Smooth muscle cell (in vitro differentiated cells): Measurements from ENCODE around the gene ALDH1A1. TPM values are rescaled to one million over a fixed set of nuclear protein-coding genes. Genes with fewer than 3 reads are reported as not detected.

Experiments
- DNase-seq: peaks from one replicate; lab custom pipeline; 2025; ENCODE audit not compliant: unreplicated experiment; lab: John Stamatoyannopoulos, UW
- H2AFZ ChIP-seq: fragments of 200-600 bp; sonication (generic); 2 replicates; pipeline ENCODE4 v1.6.0; 2016; ENCODE audit warnings: antibody characterized with exemption, low read depth, mild to moderate bottlenecking
- H3F3A ChIP-seq: fragments of 200-600 bp; sonication (generic); 2 replicates; pipeline ENCODE4 v1.6.0; 2017; ENCODE audit warnings: antibody characterized with exemption, low read depth
- H3K27ac ChIP-seq: fragments of 200-600 bp; sonication (generic); 2 replicates; pipeline ENCODE4 v1.5.1; 2016; ENCODE audit warnings: low read depth, mild to moderate bottlenecking
- H3K27me3 ChIP-seq: fragments of 200-600 bp; sonication (generic); 2 replicates; pipeline ENCODE4 v1.6.1; 2016; ENCODE audit warnings: low read depth, mild to moderate bottlenecking
- H3K36me3 ChIP-seq: fragments of 200-600 bp; sonication (generic); 2 replicates; pipeline ENCODE4 v1.5.1; 2016; ENCODE audit warnings: low read depth
- H3K4me1 ChIP-seq: fragments of 200-600 bp; sonication (generic); 2 replicates; pipeline ENCODE4 v1.5.1; 2016; ENCODE audit warnings: low read depth
- H3K4me2 ChIP-seq: fragments of 200-600 bp; sonication (generic); 2 replicates; pipeline ENCODE4 v1.6.0; 2016; ENCODE audit warnings: mild to moderate bottlenecking
- H3K4me3 ChIP-seq: fragments of 200-600 bp; sonication (generic); 2 replicates; pipeline ENCODE4 v1.5.1; 2016; ENCODE audit warnings: mild to moderate bottlenecking
- H3K79me2 ChIP-seq: fragments of 200-600 bp; sonication (generic); 2 replicates; pipeline ENCODE4 v1.6.0; 2016; ENCODE audit warnings: low read depth, mild to moderate bottlenecking
- H3K9ac ChIP-seq: fragments of 200-600 bp; sonication (generic); 2 replicates; pipeline ENCODE4 v1.6.0; 2016; ENCODE audit warnings: low read depth
- H3K9me3 ChIP-seq: fragments of 200-600 bp; sonication (generic); replicated peaks from 2 replicates; pipeline ENCODE4 v1.5.1; 2016; ENCODE audit warnings: low read depth
- H4K20me1 ChIP-seq: fragments of 200-600 bp; sonication (generic); 2 replicates; pipeline ENCODE4 v1.6.0; 2016; ENCODE audit warnings: low read depth
- CTCF ChIP-seq: fragments of 200-600 bp; sonication (generic); IDR thresholded peaks from 2 replicates; pipeline ENCODE4 v1.5.1; 2017; ENCODE audit warnings: borderline replicate concordance, mild to moderate bottlenecking, antibody characterized with exemption; ENCODE audit not compliant: insufficient read depth, poor library complexity, severe bottlenecking
- WGBS: methylation state at CpG from one replicate; pipeline ENCODE4 v1.1.7; 2016; ENCODE audit warnings: low lambda C conversion rate; 5-methylcytosine and 5-hydroxymethylcytosine counted together
- polyA plus RNA-seq: library from polyadenylated mRNA; unstranded; fragments of >200 nt; fragmentation: Nextera tagmentation; extraction: Ambion mirVana; gene quantifications from 2 replicates; pipeline ENCODE4 v1.2.1, GENCODE V29; 2016
- total RNA-seq: library from RNA; depleted of rRNA; stranded (reverse); fragments of >200 nt; gene quantifications from 2 replicates; pipeline ENCODE4 v1.2.3, GENCODE V29; 2014

The ALDH1A1 gene
- total and polyA plus RNA-seq, 2 experiments from 2014 or later: 0.07 to 0.09 TPM

DNA sequence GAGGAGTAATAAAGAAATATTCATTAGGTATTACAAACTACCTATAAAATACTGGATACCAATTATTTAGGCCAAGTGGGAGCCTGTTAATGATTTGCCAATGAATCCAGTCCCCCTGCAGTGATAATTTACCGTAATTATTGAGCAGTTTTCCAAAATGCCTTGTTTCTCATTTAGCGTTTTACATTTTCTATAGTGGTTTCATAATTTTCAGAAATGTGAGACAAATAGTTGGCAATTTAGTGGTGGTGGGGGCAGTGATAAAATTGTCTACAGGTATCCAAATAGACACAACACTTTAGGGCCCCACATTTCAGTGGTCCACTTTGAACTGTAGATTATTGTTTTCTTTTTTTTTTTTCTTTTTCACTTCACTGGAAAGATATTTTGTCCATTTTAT lies 27.3 kb upstream of the ALDH1A1 start:
- H3K79me2 ChIP-seq: no peaks in the 10 kb centered on the region
- H2AFZ ChIP-seq: no peak overlapping the region
- H3K27me3 ChIP-seq: no peaks in the 10 kb centered on the region
- H3K4me1 ChIP-seq: no peaks in the 10 kb centered on the region
- H3F3A ChIP-seq: no peaks in the 10 kb centered on the region
- no peak for TF ChIP-seq CTCF
- no peaks in the 10 kb centered on the region for H3K9me3 ChIP-seq
- H3K27ac ChIP-seq: no peak overlapping the region
- WGBS: 81% methylated on average over 2 of the region's 2 CpGs
- no peak overlapping the region for H3K4me3 ChIP-seq
- no peak for DNase-seq
- H3K36me3 ChIP-seq: no peaks in the 10 kb centered on the region
- no peak overlapping the region for H3K9ac ChIP-seq
- no peak overlapping the region for H3K4me2 ChIP-seq
- no peaks in the 10 kb centered on the region for H4K20me1 ChIP-seq

DNA sequence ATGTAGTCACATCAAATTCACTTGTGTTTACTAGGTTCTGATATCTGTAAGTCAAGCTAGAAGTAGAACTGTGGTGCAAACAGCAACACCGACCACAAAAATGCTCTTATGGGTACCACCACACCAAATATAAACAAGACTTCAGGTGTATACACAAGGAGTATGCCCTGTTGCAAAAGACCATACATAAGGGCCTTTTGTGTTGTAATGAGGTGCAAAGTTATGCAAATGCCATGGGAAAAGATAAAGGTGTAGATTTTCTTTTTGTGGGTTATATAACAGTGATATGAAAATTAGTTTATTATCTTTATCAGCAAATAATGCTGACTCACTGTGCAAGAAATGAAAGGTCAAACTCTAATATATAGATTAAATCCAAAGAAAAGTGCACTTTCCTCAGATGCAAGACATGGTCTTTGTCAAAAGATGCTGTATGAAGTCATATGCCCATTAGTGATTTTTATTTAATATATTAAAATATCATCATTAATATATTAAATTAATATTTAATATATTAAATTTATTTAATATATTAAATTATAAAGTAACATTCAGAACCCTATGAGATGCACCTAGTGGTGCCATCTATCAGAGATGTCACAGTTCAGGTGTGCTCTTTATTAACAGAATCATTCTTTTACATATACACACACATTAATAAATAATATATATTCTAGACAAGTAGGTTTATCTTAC lies 26.7 kb upstream of the ALDH1A1 start:
- no peak overlapping the region for H2AFZ ChIP-seq
- no peaks in the 10 kb centered on the region for H3F3A ChIP-seq
- no peaks in the 10 kb centered on the region for H4K20me1 ChIP-seq
- TF ChIP-seq CTCF: no peak
- no peaks in the 10 kb centered on the region for H3K9me3 ChIP-seq
- no peak for DNase-seq
- H3K4me1 ChIP-seq: no peaks in the 10 kb centered on the region
- no peaks in the 10 kb centered on the region for H3K36me3 ChIP-seq
- H3K4me3 ChIP-seq: no peak overlapping the region
- H3K4me2 ChIP-seq: no peak overlapping the region
- 63% methylated on average over 1 of the region's 1 CpG for WGBS
- no peaks in the 10 kb centered on the region for H3K79me2 ChIP-seq
- no peak overlapping the region for H3K27ac ChIP-seq
- no peaks in the 10 kb centered on the region for H3K27me3 ChIP-seq
- H3K9ac ChIP-seq: no peak overlapping the region

DNA sequence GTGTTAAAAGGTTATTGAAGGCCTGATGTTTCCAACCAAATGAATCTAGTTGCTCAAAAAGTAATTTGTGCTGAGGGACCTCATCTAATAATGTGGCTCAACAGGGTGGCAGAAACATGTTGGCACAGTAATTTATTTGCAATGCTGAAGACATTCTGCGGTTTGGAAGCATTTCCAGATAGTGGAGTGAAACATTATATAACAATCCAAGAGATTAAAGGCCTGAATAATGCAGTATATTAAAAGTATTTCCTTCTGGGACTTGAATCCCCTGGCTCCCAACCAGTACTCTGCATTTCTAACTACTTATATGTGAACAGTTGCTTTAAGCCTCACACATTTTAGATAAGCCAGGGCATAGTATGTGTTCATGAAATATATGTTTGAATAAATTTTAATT lies 25.9 kb upstream of the ALDH1A1 start:
- Histone ChIP-seq H3K27ac (no peak overlapping the region), H4K20me1 (no peaks in the 10 kb centered on the region), H3K4me2 (no peak overlapping the region), H2AFZ (no peak overlapping the region), H3K9me3 (no peaks in the 10 kb centered on the region), H3K27me3 (no peaks in the 10 kb centered on the region), H3F3A (no peaks in the 10 kb centered on the region), H3K36me3 (no peaks in the 10 kb centered on the region), H3K79me2 (no peaks in the 10 kb centered on the region), H3K4me3 (no peak overlapping the region), H3K9ac (no peak overlapping the region), H3K4me1 (no peaks in the 10 kb centered on the region)
- no peak for DNase-seq
- no peak for TF ChIP-seq CTCF
- WGBS: 83% methylated on average over 1 of the region's 1 CpG

- Histone ChIP-seq H3K4me2 (no peak overlapping the region), H3K27me3 (no peaks in the 10 kb centered on the region), H3K4me3 (no peak overlapping the region), H3K9ac (no peak overlapping the region), H2AFZ (no peak overlapping the region), H3K9me3 (no peaks in the 10 kb centered on the region), H3K27ac (no peak overlapping the region), H3F3A (no peaks in the 10 kb centered on the region), H4K20me1 (no peaks in the 10 kb centered on the region), H3K36me3 (no peaks in the 10 kb centered on the region), H3K79me2 (no peaks in the 10 kb centered on the region), H3K4me1 (no peaks in the 10 kb centered on the region)
- no peak for DNase-seq
- no peak for TF ChIP-seq CTCF
- WGBS: 43% methylated on average over 2 of the region's 2 CpGs
These were observed 24.8 kb upstream of the ALDH1A1 start for GRCh38 chr9:72977670-72978069.
